Epithelial cell of esophagus (primary cell): ENCODE results near the gene ST8SIA6.

ENCODE experiments used
- DNase-seq: peaks from one replicate; pipeline ENCODE4 v3.0.0; 2010; ENCODE audit warnings: low read depth
- H3K4me3 ChIP-seq: 2 replicates; pipeline ENCODE4 v1.5.1; 2011; ENCODE audit warnings: mild to moderate bottlenecking, low read length, control low read depth
- TF ChIP-seq, protein P1 (sequence below): IDR thresholded peaks from 2 replicates; pipeline ENCODE4 v1.5.1; 2011; ENCODE audit warnings: low read depth, mild to moderate bottlenecking, low read length, control low read depth, inconsistent platforms; ENCODE audit not compliant: insufficient read depth; ENCODE audit errors: missing control alignments

ST8SIA6 gene

DNA sequence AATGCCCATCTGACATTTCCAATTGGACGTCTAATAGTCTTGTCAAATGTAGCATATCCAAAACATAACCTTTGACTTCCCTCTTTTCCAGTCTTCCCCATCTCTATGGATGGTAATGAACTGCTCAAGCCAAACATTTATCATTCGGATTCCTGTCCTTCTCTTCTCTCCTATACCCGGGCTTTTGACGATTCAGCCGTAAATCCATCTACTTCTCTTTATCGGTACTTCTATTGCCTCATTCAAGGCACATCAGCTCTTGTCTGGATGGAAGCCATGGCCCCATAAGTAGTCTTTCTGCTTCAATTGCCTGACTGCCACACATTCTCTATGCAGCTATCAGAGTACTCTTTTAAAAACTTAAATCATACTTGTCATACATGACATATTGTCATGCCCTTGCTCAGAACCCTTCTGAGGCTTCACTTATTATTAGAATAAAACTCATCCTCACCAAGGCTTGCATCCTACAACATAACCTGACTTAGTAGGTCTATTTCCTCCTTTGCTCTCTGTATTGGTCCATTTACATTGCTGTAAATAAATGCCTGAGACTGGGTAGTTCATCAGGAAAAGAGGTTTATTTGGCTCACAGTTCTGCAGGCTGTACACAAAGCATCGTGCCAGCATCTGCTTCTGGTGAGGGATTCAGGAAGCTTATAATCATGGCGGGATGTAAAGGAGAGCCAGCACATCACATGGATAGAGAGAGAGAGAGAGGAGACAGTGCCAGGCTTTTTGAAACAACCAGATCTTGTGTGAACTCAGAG is 37.8 kb downstream of the ST8SIA6 start:
- no peak for DNase-seq
- TF ChIP-seq, protein P1, sequence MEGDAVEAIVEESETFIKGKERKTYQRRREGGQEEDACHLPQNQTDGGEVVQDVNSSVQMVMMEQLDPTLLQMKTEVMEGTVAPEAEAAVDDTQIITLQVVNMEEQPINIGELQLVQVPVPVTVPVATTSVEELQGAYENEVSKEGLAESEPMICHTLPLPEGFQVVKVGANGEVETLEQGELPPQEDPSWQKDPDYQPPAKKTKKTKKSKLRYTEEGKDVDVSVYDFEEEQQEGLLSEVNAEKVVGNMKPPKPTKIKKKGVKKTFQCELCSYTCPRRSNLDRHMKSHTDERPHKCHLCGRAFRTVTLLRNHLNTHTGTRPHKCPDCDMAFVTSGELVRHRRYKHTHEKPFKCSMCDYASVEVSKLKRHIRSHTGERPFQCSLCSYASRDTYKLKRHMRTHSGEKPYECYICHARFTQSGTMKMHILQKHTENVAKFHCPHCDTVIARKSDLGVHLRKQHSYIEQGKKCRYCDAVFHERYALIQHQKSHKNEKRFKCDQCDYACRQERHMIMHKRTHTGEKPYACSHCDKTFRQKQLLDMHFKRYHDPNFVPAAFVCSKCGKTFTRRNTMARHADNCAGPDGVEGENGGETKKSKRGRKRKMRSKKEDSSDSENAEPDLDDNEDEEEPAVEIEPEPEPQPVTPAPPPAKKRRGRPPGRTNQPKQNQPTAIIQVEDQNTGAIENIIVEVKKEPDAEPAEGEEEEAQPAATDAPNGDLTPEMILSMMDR, result no peak

DNA sequence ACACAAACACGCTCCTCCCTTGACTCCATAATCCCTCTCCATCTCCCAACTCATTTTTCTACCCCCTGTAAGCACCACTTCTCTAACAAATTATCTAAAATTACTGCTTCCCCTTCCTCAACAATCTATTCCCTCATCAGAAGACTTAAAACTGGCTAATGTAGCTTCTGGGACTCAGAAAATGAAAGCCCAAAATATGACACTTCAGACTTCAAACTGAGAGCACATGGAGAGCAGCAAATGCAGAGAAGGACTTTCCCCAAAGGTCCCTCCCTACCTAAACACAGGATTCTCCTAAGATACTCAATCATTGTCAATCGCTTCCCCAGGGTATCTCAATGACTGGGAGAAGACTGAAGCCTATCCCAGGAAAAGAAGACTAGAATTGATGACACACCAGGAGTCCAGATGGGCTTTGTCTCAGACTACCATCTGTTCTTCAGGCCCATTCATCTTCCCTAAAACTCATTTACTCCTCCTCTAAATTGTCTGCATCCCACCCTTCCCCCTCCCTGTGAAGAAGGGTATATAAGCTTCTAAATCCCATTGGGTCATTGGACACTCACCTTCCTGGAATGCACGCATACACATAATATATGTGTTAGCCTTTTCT is 39.2 kb downstream of the ST8SIA6 start:
- TF ChIP-seq, protein P1, result no peak
- no peak for DNase-seq

More for the DNA sequence above, 37.8 kb downstream of the ST8SIA6 start:
- no peak overlapping the region for H3K4me3 ChIP-seq

GRCh38 chr10:17414484-17414883 is 39.9 kb downstream of the ST8SIA6 start:
- no peak for DNase-seq
- TF ChIP-seq, protein P1, result no peak
- H3K4me3 ChIP-seq, result no peak overlapping the region

More for the DNA sequence above, 39.2 kb downstream of the ST8SIA6 start:
- H3K4me3 ChIP-seq, result no peak overlapping the region

GRCh38 chr10:17413876-17414275 is 40.5 kb downstream of the ST8SIA6 start:
- no peak overlapping the region for H3K4me3 ChIP-seq
- TF ChIP-seq, protein P1, result no peak
- DNase-seq, result no peak

GRCh38 chr10:17412323-17412722 is 42.1 kb downstream of the ST8SIA6 start:
- peak; percentile 18 for DNase-seq
- TF ChIP-seq, protein P1, result peak; percentile 7
- no peak overlapping the region for H3K4me3 ChIP-seq

DNA sequence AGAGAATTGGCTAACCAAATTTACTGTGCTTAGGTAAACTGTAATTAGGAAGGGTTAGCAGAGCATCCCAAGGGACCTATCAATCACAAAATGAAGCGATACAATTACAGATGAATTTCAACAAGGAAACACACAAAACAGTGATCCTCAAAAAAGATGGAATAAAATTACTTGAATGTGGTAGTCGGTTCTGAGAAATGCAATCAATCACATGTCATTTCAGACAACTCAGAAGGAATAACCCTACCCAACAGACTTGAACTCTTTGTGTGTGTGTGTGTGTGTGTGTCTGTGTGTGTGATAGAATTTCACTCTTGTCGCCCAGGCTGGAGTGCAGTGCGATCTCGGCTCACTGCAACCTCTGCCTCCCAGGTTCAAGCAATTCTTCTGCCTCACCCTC is 43.5 kb downstream of the ST8SIA6 start:
- TF ChIP-seq, protein P1, result no peak
- no peak overlapping the region for H3K4me3 ChIP-seq

More for the DNA sequence above, 43.5 kb downstream of the ST8SIA6 start:
- DNase-seq, result no peak
